ENCODE measurements around the gene TRAM2. TPM values are rescaled to one million over a fixed set of nuclear protein-coding genes. Genes with fewer than 3 reads are reported as not detected.

The TRAM2 gene
- total RNA-seq, 1 experiment from 2014 or later = 21.2 TPM

GRCh38 chr6:52531396-52531795, 45.5 kb downstream of the TRAM2 start:
- no peaks in the 10 kb centered on the region for H3K9me3 ChIP-seq (ENCODE audit: control insufficient read depth, low read depth, low read length)
- H3K9ac ChIP-seq (ENCODE audit: extremely low read depth, insufficient read length, low read length) = no peak overlapping the region
- H3K4me3 Mint-ChIP-seq = no peak overlapping the region

More at GRCh38 chr6:52531396-52531795, 45.5 kb downstream of the TRAM2 start:
- no peaks in the 10 kb centered on the region for H3K9me3 Mint-ChIP-seq
- Histone ChIP-seq H4K20me1 (ENCODE audit: control insufficient read depth, insufficient read depth, insufficient read length) (no peaks in the 10 kb centered on the region), H2BK5ac (ENCODE audit: insufficient read length, low read length) (no peak overlapping the region), H2BK120ac (ENCODE audit: low read depth, low read length, poor library complexity, severe bottlenecking) (no peak overlapping the region), H4K5ac (ENCODE audit: insufficient read length, low read depth, low read length) (no peak overlapping the region), H3K14ac (ENCODE audit: insufficient read depth, low read length) (no peak overlapping the region), H2AFZ (ENCODE audit: low read length) (no peak overlapping the region), H3K27ac (ENCODE audit: insufficient read length, low read depth, low read length) (no peak overlapping the region), H3T11ph (ENCODE audit: low read length) (no peak overlapping the region), H2BK20ac (ENCODE audit: low read depth, low read length, poor library complexity, severe bottlenecking) (no peak overlapping the region), H3K23me2 (ENCODE audit: insufficient read length, low read depth, low read length, poor library complexity, severe bottlenecking) (no peaks in the 10 kb centered on the region), H2BK15ac (ENCODE audit: low read depth, low read length) (no peak overlapping the region), H3K27me3 (ENCODE audit: insufficient read depth, low read length) (no peaks in the 10 kb centered on the region), H3K79me1 (ENCODE audit: insufficient read depth, low read depth, low read length, poor library complexity, severe bottlenecking) (no peaks in the 10 kb centered on the region), H3K4me1 (ENCODE audit: insufficient read depth, low read length) (peaks cover 4% of the 10 kb centered on the region; the same call in 1 of the 2 replicates), H2BK12ac (ENCODE audit: insufficient read length, low read depth, low read length) (no peak overlapping the region), H4K8ac (replicated peaks; ENCODE audit: insufficient read length, low read depth, low read length) (no peak overlapping the region), H4K91ac (ENCODE audit: insufficient read length, low read depth, low read length) (no peak overlapping the region), H3K18ac (ENCODE audit: insufficient read length, low read depth, low read length) (no peak overlapping the region), H3K23ac (ENCODE audit: insufficient read length, low read depth, low read length) (no peak overlapping the region), H3K4ac (ENCODE audit: low read depth, low read length) (no peak overlapping the region), H2AK5ac (ENCODE audit: insufficient read length, low read length) (no peak overlapping the region), H3K4me2 (ENCODE audit: insufficient read depth, insufficient read length, low read length) (no peak overlapping the region), H3K56ac (ENCODE audit: insufficient read length, low read depth, low read length) (no peak overlapping the region), H3K79me2 (ENCODE audit: insufficient read depth, low read length) (no peaks in the 10 kb centered on the region)
- WGBS (ENCODE audit: extremely low coverage, insufficient read length, low lambda C conversion rate) = no CpG with 5 or more reads among the region's 4 CpGs
- no peak for TF ChIP-seq CTCF (conservative IDR thresholded peaks at IDR 0.05)
- H3K27me3 Mint-ChIP-seq (ENCODE audit: low read depth) = no peaks in the 10 kb centered on the region
- H3K27ac Mint-ChIP-seq = no peak overlapping the region; a peak in 1 of 7 replicates
- H3K36me3 Mint-ChIP-seq (ENCODE audit: insufficient read depth in 1 of 3, low read depth in 3 of 3) = peaks cover 4 to 18% (median 5%) of the 10 kb centered on the region in 3 experiments; a peak in 4 of 7 replicates
- DNase-seq = no peak
- peaks cover 7 to 10% of the 10 kb centered on the region in 2 experiments for H3K4me1 Mint-ChIP-seq

Data from H9 (cell line).